ENCODE results near the gene MAPK10.
"Not testable (repeated sequence)": the region's sequence is repeated elsewhere in the genome, so short reads cannot be mapped to it uniquely, and the experiment has no call there.

The MAPK10 gene

GRCh38 chr4:86106475-86106874 is 253.4 kb downstream of the MAPK10 start:
- no peak for DNase-seq (ENCODE audit: low read depth in 2 of 2)

GRCh38 chr4:86101841-86102240 is 258.0 kb downstream of the MAPK10 start:
- no peak for DNase-seq (ENCODE audit: low read depth in 2 of 2)

DNA sequence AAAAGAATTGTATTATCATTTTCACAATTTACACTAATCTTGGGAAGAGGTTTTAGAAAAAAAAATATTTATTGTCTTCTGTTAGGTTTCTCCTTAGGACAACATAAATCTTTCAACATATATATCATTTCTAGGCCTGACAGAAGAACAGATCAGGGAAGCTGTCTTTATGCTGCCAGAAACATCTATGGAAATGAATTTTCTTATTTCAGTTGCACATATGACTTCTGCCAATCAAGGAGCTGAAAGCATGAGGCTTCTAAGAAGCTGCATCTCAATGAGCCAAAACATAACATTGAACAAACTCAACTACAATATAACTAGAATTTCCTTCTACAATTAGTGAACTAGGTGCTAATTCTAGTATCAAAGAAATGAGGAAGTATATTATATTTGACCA is 258.4 kb downstream of the MAPK10 start:
- no peak for DNase-seq (ENCODE audit: low read depth in 2 of 2)

- DNase-seq (ENCODE audit: low read depth in 2 of 2), result no peak
Observed at GRCh38 chr4:86100539-86101215, 259.2 kb downstream of the MAPK10 start.

DNA sequence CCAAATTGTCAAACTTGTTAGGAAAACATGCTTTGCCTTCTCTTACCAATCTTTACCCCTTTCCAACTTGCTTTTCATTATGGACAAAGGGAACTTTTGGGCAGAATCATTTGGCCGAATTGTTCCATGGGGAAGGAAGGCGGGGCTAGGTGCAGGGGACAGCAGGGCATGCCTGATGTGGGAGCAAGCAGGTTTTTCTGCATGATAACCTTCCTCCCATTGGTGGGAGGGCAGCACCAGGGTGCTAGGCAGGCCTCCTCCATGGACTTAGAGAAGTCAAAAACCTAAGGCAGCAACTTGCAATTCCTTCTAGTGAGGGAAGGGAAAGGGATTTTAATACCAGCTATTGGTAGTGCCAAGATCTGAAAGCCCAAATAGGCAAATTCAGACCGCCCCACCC is 260.5 kb downstream of the MAPK10 start:
- no peak for DNase-seq (ENCODE audit: low read depth in 2 of 2)

DNA sequence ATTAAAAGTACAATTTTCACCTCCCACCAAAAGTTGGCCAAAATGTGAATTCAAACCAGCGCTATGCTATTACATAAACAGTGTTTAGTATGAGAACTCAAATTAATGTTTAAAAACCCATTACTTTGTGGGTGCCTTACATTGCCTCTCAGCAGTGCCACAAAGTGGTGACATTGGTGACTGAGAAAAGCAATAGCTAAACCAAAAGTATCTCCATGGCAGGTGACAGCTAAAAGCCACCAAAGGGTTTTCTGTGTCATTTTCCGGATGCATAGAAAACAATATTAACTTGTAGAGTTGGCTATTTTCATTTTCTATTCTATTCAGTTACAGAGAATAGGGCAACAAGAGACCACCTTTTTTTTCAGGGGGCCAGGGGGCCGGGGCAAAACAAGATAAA is 261.2 kb downstream of the MAPK10 start:
- no peak for DNase-seq (ENCODE audit: low read depth in 2 of 2)

DNA sequence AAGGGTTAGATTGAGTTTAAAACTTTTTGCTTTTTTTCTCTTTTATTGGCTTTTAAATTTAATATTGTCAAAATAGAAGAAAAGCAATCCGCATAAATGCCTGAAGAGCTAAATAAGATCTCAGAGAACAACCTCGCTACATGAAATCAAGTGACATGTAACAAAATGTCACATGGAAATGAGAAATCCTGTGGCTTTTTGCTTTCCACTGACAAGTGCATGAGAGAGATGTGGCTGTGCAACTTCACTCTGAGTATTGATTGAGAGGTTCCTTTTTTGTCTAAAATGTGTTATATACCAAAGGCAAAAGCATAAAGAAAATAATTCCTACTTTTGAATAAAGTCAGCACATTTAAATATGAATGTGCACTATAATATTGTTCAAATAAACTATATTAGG is 263.5 kb downstream of the MAPK10 start:
- no peak for DNase-seq (ENCODE audit: low read depth in 2 of 2)

- no peak for DNase-seq (ENCODE audit: low read depth in 2 of 2)
Observed at GRCh38 chr4:86092684-86093083, 267.2 kb downstream of the MAPK10 start.

GRCh38 chr4:86091201-86091600 is 268.7 kb downstream of the MAPK10 start:
- no peak for DNase-seq (ENCODE audit: low read depth in 2 of 2)

GRCh38 chr4:86089781-86090323 is 270.0 kb downstream of the MAPK10 start:
- no peak for DNase-seq (ENCODE audit: low read depth in 2 of 2)

- DNase-seq (ENCODE audit: low read depth in 2 of 2), result no peak
Observed at GRCh38 chr4:86089053-86089452, 270.8 kb downstream of the MAPK10 start.

GRCh38 chr4:86075796-86076195 is 284.1 kb downstream of the MAPK10 start:
- DNase-seq (ENCODE audit: low read depth in 2 of 2), result not testable (repeated sequence)

DNA sequence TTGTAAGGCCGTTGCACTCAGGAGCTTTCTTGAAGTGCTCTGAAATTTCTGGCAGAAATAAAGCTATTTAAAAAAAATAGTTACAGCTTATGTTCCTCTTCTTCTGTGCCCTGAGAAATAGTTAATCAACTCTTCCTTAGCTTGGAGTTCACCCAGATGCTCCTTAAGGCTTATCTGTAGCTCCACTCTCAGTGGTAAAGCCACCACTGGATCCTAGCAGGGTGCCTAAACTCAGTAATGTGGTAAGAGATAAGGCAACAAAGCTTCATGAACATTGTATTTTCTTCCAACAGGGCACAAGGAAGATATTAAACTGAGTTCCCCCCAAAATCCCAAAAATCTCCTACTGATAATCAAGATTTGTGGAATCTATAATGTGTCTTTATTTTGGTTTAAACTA is 299.5 kb downstream of the MAPK10 start:
- no peak for DNase-seq (ENCODE audit: low read depth in 2 of 2)

GRCh38 chr4:86058621-86059020 is 301.2 kb downstream of the MAPK10 start:
- DNase-seq (ENCODE audit: low read depth in 2 of 2), result no peak

- DNase-seq (ENCODE audit: low read depth in 2 of 2), result no peak
Observed at GRCh38 chr4:86055898-86056297, 304.0 kb downstream of the MAPK10 start.

DNA sequence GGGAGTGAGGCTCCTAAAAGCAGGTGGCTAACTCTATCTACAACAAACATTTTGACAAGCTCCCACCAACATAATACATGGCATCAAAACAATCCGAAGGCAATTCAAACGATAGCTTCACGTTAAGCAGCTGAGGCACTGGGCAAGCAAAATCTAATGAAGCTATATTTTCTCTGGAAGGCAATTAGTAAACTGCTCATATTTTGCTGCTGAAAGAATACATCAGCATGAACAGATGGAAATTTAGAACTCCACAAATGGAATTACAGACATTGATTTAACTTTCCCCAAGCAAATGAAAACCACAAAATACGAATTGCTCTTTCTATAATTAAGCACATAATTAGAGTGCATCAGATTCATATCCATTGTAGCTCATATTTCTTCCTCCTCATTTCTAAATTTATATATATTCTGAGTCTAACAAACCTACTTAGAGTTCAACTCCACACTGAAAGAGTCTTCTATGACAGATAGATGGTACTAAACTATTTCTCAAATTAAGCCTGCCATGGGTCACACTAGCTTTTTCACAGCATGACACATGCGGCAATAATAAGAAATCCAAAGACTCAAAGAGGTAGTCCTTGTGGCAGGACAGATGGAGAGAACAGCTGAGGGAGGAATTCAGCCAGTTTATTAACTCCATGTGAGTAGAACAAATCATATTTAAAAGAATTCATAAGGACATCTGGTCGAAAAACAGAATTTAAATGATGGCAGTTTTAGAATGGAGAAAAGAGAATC is 305.4 kb downstream of the MAPK10 start:
- DNase-seq (ENCODE audit: low read depth in 2 of 2), result no peak

- DNase-seq (ENCODE audit: low read depth in 2 of 2), result no peak
Observed at GRCh38 chr4:86050496-86050895, 309.4 kb downstream of the MAPK10 start.

GRCh38 chr4:86048426-86048825 is 311.4 kb downstream of the MAPK10 start:
- no peak for DNase-seq (ENCODE audit: low read depth in 2 of 2)

DNA sequence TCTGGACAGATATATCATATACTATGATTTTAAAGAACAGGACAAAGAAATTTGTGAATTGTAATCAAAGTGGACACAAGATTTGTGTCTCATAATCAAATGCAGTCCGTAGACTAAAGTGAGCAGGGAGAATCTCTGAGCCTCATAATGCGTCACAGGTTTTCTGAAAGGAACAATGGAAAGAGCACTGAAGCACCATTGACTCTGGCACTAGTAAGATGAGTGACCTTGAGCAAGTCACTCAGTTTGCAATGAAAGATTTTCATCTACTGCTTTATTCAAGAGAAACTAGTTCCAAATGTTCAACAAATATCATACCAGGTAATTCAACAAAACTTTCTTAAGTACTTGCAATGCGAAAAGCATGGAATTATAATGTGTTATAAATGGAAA is 315.3 kb downstream of the MAPK10 start:
- DNase-seq (ENCODE audit: low read depth in 2 of 2), result no peak

DNA sequence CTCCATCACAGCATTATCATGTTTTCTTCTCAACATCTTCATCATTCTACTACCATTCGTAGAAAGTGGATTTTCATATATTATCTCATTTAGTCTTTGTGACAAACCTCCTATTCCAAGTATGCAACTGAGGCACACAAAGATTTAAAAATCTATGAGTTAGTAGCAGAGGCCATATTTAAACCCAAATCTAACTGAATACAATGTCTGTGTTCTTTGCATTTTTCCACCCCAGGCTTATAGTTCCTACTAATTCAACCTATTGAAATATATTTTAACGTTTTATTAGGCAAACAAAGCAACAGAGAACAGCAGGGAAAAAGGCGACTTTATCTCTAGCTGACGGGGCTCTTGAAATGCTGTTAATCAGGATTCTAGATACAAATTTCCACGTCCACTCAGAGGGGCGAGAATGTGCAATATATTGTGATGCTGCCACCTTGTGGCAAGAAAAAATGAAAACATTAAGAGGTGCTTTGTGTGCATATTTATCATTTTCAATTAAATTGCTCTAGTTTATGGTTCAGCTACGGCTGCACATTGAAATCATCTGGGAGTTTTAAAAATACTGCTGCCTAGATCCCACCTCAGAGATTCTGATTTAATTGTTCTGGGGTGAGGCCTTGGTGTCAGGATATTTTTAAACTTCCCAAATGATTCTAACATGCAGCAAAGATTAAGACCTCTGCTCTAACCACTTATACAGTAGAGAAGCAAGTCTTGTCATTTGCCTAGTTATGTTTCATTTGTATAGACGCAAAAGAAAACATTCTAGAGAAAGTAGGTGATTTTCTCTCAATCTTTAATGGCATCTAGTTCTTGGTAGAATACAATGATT is 315.9 kb downstream of the MAPK10 start:
- DNase-seq (ENCODE audit: low read depth in 2 of 2), result no peak

DNA sequence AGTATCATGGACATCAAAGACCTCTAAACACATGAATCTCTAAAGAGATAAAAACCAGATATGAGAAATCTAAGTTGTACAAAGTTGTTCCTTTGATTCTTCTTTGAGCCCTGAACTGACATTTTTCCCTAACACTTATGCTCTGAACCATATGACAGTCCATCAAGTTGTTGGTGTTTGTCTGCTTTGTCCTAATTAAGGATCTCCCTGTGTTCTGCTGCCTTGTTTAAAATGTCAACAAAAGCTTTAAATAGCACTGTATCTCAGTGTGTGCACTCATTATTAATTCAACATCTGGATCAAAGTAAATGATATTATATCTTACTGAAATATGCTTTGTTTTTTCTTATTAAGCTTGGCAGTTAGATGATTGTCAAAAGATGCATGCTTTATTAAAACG is 321.8 kb downstream of the MAPK10 start:
- DNase-seq (ENCODE audit: low read depth in 2 of 2), result no peak

- DNase-seq (ENCODE audit: low read depth in 2 of 2), result no peak
Observed at GRCh38 chr4:86036736-86037135, 323.1 kb downstream of the MAPK10 start.
